Astrocyte (in vitro differentiated cells and primary cell): ENCODE results near the gene ZNF776.
"Not testable (repeated sequence)": the region's sequence is repeated elsewhere in the genome, so short reads cannot be mapped to it uniquely, and the experiment has no call there.

Experiments used
- EZH2 ChIP-seq: IDR thresholded peaks from 2 replicates; pipeline ENCODE4 v1.6.1; 2012; ENCODE audit warnings: mild to moderate bottlenecking, low read length, inconsistent platforms; ENCODE audit not compliant: insufficient read depth
- TF ChIP-seq, protein P1 (sequence below): IDR thresholded peaks from 2 replicates; pipeline ENCODE4 v1.5.1; 2011; ENCODE audit warnings: low read depth, mild to moderate bottlenecking, inconsistent platforms, low read length, moderate library complexity; ENCODE audit not compliant: insufficient read depth

DNA sequence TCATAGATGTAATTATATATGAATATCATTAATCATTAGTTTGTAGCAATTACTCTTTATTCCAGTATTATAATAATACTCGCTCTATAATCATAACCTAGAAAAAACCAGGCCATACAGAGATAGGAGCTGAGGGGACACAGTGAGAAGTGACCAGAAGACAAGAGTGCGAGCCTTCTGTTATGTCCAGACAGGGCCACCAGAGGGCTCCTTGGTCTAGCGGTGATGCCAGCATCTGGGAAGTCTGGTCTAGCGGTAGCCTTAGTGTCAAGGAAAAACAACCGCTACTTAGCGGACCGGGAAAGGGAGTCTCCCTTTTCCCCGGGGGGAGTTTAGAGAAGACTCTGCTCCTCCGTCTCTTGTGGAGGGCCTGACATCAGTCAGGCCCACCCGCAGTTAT, 8.3 kb upstream of the ZNF776 start:
- TF ChIP-seq, protein P1, sequence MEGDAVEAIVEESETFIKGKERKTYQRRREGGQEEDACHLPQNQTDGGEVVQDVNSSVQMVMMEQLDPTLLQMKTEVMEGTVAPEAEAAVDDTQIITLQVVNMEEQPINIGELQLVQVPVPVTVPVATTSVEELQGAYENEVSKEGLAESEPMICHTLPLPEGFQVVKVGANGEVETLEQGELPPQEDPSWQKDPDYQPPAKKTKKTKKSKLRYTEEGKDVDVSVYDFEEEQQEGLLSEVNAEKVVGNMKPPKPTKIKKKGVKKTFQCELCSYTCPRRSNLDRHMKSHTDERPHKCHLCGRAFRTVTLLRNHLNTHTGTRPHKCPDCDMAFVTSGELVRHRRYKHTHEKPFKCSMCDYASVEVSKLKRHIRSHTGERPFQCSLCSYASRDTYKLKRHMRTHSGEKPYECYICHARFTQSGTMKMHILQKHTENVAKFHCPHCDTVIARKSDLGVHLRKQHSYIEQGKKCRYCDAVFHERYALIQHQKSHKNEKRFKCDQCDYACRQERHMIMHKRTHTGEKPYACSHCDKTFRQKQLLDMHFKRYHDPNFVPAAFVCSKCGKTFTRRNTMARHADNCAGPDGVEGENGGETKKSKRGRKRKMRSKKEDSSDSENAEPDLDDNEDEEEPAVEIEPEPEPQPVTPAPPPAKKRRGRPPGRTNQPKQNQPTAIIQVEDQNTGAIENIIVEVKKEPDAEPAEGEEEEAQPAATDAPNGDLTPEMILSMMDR: peak; percentile 11
- not testable (repeated sequence) for TF ChIP-seq EZH2
